Omental fat pad (tissue), 4 donors: ENCODE data around the gene ASMTL. TPM values are rescaled to one million over a fixed set of nuclear protein-coding genes. Genes with fewer than 3 reads are reported as not detected.
"Not testable (repeated sequence)": the region's sequence is repeated elsewhere in the genome, so short reads cannot be mapped to it uniquely, and the experiment has no call there.

Source experiments
- ATAC-seq: fragments of 150-250 bp; one replicate; pipeline ENCODE4 v1.9.1; 2016; ENCODE audit warnings: mild to moderate bottlenecking, moderate library complexity; ENCODE audit not compliant: low FRiP score
- DNase-seq: peaks from one replicate; pipeline ENCODE4 v3.0.0-alpha.2; 2019; ENCODE audit warnings: low spot score
- total RNA-seq, 4 donors: library from RNA; depleted of rRNA; stranded (reverse); fragments of >200 nt; gene quantifications; one replicate each; pipeline ENCODE4 v1.1.0, GENCODE V29; 2016
- TF ChIP-seq, protein P1 (sequence below), 3 donors: fragments of 450-650 bp; IDR thresholded peaks; one replicate each; pipeline ENCODE4 v1.5.1; 2016 to 2017; ENCODE audit warnings: antibody characterized with exemption in 3 of 3, mild to moderate bottlenecking in 3 of 3, moderate library complexity in 2 of 3

The ASMTL gene
- total RNA-seq, 4 donors from 2014 or later = 17.9 to 27.3 (median 21.8) TPM

DNA sequence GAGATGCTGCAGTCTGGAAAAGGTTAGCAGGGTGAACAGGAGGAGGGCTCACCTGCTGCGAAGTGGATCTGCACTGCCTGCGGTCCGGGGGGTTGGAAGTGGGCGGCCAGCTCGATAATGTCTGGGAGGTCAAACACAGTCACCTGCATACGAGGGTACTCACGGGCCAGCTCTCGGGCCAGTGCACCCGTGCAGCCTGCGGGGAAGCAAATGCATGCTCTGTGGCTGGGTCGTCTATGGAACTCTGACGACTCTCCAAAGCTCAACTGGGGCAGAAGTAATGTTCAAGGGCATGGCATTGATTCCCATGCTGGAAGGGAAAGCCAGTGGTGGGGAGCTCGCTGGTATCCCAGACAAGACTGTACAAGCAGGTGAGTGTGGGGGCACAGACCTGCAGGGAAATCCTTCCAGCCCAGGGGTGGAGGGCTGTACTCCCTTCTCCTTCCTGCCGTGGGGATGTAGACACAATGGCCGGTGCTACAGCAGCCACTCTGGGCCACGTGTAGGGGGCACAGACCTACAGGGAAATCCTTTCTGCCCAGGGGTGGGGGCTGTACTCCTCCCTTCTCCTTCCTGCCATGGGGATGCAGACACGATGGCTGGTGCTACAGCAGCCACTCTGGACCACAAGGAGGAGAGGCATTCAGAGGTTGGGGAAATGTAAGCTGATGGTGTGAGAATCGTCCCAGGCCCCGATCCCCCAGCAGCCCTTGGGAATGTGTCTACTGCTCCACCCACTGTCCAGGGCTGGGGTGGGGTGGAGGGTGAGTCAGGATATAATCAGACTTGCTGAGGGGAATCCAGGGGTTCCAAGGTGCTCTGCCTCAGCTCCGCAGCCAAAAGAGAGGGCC is 34.6 kb downstream of the ASMTL start:
- DNase-seq = no peak
- no peak for ATAC-seq
- TF ChIP-seq, protein P1, sequence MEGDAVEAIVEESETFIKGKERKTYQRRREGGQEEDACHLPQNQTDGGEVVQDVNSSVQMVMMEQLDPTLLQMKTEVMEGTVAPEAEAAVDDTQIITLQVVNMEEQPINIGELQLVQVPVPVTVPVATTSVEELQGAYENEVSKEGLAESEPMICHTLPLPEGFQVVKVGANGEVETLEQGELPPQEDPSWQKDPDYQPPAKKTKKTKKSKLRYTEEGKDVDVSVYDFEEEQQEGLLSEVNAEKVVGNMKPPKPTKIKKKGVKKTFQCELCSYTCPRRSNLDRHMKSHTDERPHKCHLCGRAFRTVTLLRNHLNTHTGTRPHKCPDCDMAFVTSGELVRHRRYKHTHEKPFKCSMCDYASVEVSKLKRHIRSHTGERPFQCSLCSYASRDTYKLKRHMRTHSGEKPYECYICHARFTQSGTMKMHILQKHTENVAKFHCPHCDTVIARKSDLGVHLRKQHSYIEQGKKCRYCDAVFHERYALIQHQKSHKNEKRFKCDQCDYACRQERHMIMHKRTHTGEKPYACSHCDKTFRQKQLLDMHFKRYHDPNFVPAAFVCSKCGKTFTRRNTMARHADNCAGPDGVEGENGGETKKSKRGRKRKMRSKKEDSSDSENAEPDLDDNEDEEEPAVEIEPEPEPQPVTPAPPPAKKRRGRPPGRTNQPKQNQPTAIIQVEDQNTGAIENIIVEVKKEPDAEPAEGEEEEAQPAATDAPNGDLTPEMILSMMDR (IDR thresholded peaks at IDR 0.05) = no peak

GRCh38 chrX:1416965-1417760 is 35.5 kb downstream of the ASMTL start:
- TF ChIP-seq, protein P1 (IDR thresholded peaks at IDR 0.05) = no peak
- ATAC-seq (no peak), DNase-seq (no peak)

- DNase-seq = no peak
- no peak for ATAC-seq
- TF ChIP-seq, protein P1 (IDR thresholded peaks at IDR 0.05) = no peak
These were observed 36.4 kb downstream of the ASMTL start for GRCh38 chrX:1416327-1416784.

GRCh38 chrX:1412551-1413161 is 40.1 kb downstream of the ASMTL start:
- DNase-seq (no peak), ATAC-seq (no peak)
- TF ChIP-seq, protein P1 (IDR thresholded peaks at IDR 0.05) = no peak

- ATAC-seq = no peak
- no peak for DNase-seq
- TF ChIP-seq, protein P1 (IDR thresholded peaks at IDR 0.05) = no peak
These were observed 41.4 kb downstream of the ASMTL start for GRCh38 chrX:1411326-1411725.

DNA sequence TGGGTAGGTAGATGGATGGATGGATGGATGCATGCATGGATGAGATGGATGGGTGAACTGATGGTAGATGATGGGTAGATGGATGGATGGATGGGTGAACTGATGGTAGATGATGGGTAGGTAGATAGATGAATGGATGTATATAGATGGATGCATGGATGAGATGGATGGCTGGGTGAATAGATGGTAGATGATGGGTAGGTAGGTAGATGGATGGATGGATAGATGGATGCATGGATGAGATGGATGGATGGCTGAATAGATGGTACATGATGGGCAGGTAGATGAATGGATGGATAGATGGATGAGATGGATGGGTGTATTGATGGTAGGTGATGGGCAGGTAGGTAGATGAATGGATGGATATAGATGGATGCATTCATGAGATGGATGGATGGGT is 45.7 kb downstream of the ASMTL start:
- no peak for DNase-seq
- TF ChIP-seq, protein P1 (IDR thresholded peaks at IDR 0.05) = no peak
- no peak for ATAC-seq

DNA sequence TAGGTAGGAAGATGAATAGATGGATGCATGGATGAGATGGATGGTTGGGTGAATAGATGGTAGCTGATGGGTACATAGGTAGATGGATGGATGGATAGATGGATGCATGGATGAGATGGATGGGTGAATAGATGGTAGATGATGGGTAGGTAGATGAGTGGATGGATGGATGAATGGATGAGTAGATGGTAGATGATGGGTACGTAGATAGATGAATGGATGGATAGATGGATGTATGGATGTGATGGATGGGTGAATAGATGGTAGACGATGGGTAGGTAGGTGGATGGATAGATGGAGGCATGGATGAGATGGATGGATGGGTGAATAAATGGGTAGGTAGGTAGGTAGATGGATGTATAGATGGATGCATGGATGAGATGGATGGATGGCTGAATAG is 46.9 kb downstream of the ASMTL start:
- not testable (repeated sequence) for ATAC-seq, DNase-seq

GRCh38 chrX:1403867-1404266 is 48.8 kb downstream of the ASMTL start:
- DNase-seq, ATAC-seq: not testable (repeated sequence)
